ENCODE data around the gene PTPN6. TPM values are rescaled to one million over a fixed set of nuclear protein-coding genes. Genes with fewer than 3 reads are reported as not detected.

PTPN6 gene
- total RNA-seq, 2 donors from 2014 or later: 40.0 to 43.9 TPM

DNA sequence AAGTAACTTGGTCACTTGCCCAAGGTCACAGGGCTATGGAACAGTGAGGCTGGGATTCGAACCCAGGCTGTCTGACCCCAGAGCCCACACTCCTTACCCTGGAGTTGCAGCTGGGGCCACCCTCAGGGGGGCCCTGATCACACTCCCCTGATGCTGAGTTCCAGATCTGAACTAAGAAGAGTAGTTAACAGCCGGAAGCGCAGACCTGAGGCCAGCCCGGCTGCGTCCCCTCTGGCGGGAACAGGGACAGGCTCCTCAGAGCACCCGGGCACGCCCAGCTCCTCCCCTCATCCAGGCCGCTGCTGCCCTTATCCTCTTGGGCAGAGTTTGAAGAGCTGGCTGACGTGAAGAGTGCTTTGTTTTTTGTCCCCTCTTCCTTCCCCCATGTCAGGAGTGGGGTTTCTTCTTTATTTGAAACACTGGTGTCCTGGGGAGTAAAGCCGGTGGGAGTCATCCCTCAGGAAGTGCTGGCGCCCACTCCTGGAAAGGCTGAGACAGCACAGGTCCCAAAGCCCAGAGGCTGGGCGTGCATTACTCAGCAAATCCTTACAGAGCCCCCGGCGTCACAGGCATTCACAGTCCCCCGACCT, 10.6 kb downstream of the PTPN6 start:
- ATAC-seq (peak; percentile 53), DNase-seq (peak; percentile 83 to 85)
- intact Hi-C loops (cut with DNase I, micrococcal nuclease): no loop called here

DNA sequence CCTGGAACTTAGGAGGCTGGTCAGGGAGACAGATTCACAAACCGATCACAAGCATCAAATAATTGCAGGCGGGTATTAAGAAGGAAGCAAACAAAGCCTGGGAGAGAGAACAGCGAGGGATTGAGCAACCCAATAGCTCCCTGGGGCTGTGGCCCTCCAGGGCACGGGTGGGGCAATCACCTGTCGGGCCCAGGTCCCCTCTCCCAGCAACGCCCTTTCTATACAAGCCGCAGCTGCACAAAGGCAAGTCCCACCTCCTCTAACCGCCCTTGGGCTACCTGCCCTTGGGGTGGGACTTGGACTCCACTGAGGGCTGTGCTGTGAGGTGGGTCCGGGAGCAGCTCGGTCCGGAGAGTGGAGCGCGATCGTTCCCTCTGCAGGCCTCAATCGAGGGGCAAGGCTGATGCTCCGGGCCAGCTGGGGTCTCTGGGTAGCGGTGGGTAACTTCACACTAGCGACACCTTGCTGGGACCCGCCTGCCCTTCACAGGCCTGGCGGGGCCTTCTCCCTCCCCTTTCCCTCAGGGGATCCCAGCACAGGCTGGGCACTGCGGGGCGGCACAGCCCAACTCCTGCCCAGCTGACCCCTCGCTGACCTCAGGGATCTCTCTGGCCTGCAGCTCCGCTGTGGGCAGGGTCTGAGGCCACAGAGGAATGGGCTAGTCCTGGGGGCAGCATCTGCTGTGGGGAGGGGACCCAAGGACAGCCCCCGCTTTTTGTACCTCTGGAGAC, 11.3 kb downstream of the PTPN6 start:
- DNase-seq: peak; percentile 83 to 93
- intact Hi-C loops (cut with DNase I, micrococcal nuclease): no loop called here
- ATAC-seq: peak; percentile 66

- ATAC-seq (peak; percentile 68), DNase-seq (peak; percentile 95)
- intact Hi-C loops (cut with DNase I, micrococcal nuclease): no loop called here
Measured at GRCh38 chr12:6963016-6963731, 12.0 kb downstream of the PTPN6 start.

- DNase-seq (peak; percentile 57 to 67), ATAC-seq (no peak)
- intact Hi-C loops (cut with DNase I, micrococcal nuclease): no loop called here
Measured at GRCh38 chr12:6963791-6964413, 12.7 kb downstream of the PTPN6 start.

GRCh38 chr12:6964605-6965025, 13.5 kb downstream of the PTPN6 start:
- intact Hi-C loops (cut with DNase I, micrococcal nuclease): loop anchor here in 1 of 2 donors (5.0 kb wide), 1 partner anchor 92 kb away; the partner anchor contains the start of gene SPSB2
- DNase-seq: no peak
- no peak for ATAC-seq

DNA sequence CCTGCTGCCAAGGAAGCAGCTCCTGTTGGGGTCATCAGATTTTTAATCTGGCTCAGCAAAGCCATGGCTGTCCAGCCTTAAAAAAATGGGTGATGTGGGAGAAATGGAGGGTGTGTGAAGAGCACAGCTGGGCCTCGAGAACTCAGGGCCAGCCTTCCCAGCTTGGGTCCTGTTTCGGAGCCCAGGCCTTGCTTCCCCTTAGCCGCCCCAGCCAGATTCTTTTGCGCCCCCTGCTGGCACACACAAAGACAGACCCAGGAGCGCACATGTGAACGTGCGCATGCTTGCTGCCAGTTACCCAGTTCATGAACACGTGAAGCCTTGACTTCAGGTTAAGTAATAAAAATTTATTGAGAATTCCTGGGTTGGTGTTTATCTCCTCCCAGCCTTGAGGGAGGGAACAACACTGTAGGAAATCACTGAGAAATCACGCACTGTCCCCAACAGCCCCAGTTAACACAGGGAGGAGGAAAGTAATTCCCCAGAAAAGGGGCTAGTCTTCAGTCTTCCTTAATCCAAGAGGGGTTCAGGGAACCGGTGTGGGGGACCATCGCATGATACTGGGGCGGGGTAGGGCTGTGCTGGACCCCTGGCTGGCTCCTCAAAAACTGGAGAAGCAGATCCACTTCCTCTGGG, 14.0 kb downstream of the PTPN6 start:
- peak; percentile 37 for ATAC-seq
- intact Hi-C loops (cut with DNase I, micrococcal nuclease): loop anchor here in 1 of 2 donors (5.0 kb wide), 1 partner anchor 93 kb away; the partner anchor contains the start of gene SPSB2
- DNase-seq: peak; percentile 92

GRCh38 chr12:6965714-6966113, 14.6 kb downstream of the PTPN6 start:
- peak in 1 of 2 donors; percentile 25 for DNase-seq
- no peak for ATAC-seq
- intact Hi-C loops (cut with DNase I, micrococcal nuclease): loop anchor here in 1 of 2 donors (5.0 kb wide), 1 partner anchor 93 kb away; the partner anchor contains the start of gene SPSB2

GRCh38 chr12:6966351-6966750, 15.2 kb downstream of the PTPN6 start:
- intact Hi-C loops (cut with DNase I, micrococcal nuclease): loop anchor here in 1 of 2 donors (5.0 kb wide), 1 partner anchor 94 kb away; the partner anchor contains the start of gene SPSB2
- no peak for ATAC-seq
- DNase-seq: no peak

GRCh38 chr12:6967651-6968100, 16.5 kb downstream of the PTPN6 start:
- intact Hi-C loops (cut with DNase I, micrococcal nuclease): loop anchor here in 1 of 2 donors (5.0 kb wide), 1 partner anchor 95 kb away; the partner anchor contains the start of gene SPSB2
- no peak for ATAC-seq
- no peak for DNase-seq

- ATAC-seq (no peak), DNase-seq (no peak)
- intact Hi-C loops (cut with DNase I, micrococcal nuclease): loop anchor here in 1 of 2 donors (5.0 kb wide), 1 partner anchor 96 kb away; the partner anchor contains the start of gene SPSB2
Measured at GRCh38 chr12:6968426-6968825, 17.3 kb downstream of the PTPN6 start.

- intact Hi-C loops (cut with DNase I, micrococcal nuclease): no loop called here
- DNase-seq (peak; percentile 57 to 61), ATAC-seq (peak; percentile 28)
Measured at GRCh38 chr12:6970096-6970527, 19.0 kb downstream of the PTPN6 start.

GRCh38 chr12:6974180-6974579, 23.0 kb downstream of the PTPN6 start:
- intact Hi-C loops (cut with DNase I, micrococcal nuclease): no loop called here
- ATAC-seq (no peak), DNase-seq (no peak)

GRCh38 chr12:6975297-6976032, 24.3 kb downstream of the PTPN6 start:
- intact Hi-C loops (cut with DNase I, micrococcal nuclease): no loop called here
- ATAC-seq: no peak

DNA sequence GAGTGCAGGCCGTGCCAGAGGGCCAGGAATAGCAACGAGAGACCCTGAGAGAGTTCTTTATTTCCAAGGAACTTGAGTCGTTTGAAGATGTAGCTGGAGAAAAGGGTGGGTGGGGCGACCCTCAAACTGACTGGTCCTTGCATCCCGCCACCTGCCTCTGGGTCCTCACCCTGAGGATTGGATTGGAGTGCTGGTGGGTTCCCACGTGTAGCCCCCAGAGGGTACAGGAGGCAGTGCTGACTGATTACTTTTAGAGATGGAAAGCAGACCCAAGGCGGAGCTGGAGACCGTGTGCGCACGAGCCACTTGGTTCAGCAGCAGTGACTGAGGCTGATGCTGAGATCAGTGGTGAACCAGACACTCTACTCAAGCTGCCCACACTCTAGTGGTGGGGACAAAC, 26.5 kb downstream of the PTPN6 start:
- intact Hi-C loops (cut with DNase I, micrococcal nuclease): no loop called here
- ATAC-seq (no peak), DNase-seq (no peak)

More at GRCh38 chr12:6975297-6976032, 24.3 kb downstream of the PTPN6 start:
- no peak for DNase-seq

DNA sequence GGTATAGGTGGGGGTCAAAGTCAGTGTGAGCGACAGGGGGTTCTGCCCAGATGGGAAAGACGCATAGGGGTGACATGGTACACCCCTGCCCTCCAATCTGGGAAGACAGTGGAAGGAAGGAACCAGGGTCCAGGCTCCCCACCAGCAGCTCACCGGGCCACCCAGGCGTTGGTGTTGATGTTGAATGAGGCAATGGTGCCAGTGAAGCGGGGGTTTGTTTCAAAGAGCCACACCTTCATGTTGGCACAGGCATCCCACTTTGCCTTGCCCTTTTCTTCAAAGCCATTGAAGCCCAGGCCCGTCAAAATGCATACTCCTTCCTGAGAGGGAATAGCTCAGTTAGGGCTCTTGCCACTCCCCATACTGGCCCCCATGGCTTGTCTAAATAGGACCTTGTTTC, 27.0 kb downstream of the PTPN6 start:
- no peak for DNase-seq
- intact Hi-C loops (cut with DNase I, micrococcal nuclease): no loop called here
- no peak for ATAC-seq

GRCh38 chr12:6978611-6979011, 27.5 kb downstream of the PTPN6 start:
- DNase-seq: no peak
- intact Hi-C loops (cut with DNase I, micrococcal nuclease): no loop called here

DNA sequence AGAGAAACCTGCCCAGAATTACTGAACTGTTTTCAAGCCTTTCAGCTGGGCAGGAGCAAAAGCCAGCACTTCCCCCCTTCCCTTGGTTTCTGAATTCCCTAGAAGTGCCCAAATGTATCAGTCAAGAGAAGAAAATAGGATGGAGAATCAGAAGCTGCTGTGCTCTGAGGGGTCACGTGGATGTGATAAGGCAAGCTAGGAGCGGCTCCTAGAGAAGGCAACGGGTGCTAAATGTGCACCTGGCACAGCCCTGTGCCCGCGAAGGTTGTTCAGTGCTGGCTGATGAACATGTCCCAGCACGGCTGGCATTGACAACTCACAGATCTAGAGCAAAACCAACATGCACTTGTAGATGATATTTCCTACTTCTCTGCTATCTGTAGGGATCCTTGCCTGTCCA, 27.9 kb downstream of the PTPN6 start:
- DNase-seq: no peak
- peak; percentile 10 for ATAC-seq
- intact Hi-C loops (cut with DNase I, micrococcal nuclease): no loop called here

More at GRCh38 chr12:6978611-6979011, 27.5 kb downstream of the PTPN6 start:
- ATAC-seq: no peak

GRCh38 chr12:6979453-6979852, 28.3 kb downstream of the PTPN6 start:
- DNase-seq (no peak), ATAC-seq (peak; percentile 70)
- intact Hi-C loops (cut with DNase I, micrococcal nuclease): no loop called here
